ENCODE results near the gene FREM1. TPM values are rescaled to one million over a fixed set of nuclear protein-coding genes. Genes with fewer than 3 reads are reported as not detected.

Gene FREM1
- polyA plus RNA-seq, 1 of the 3 experiments (the other 2 are of a cell fraction) = 0.26 TPM

DNA sequence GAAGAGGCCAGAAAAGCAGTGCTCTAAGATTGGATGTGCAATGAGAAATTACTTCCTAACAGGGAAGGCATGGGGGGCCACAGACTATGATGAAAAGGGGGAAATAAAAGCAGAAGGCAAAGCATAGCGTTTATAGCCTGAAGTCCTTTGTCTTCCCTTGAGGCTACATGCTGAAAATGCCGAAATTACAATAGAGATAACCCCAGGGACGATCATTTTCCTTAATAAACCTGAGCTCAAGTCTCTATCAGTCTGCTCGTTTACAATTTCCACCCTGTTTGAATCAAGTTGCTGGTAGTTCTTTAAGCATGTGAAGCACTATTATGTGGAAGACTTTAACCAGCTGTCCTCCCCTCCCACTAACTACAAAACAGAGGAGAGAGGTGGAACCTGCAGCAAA is 60.4 kb downstream of the FREM1 start:
- TF ChIP-seq TEAD4 (IDR thresholded peaks at IDR 0.05; ENCODE audit: borderline replicate concordance, insufficient read depth) = no peak
- no peak for TF ChIP-seq RXRA (IDR thresholded peaks at IDR 0.05; ENCODE audit: borderline replicate concordance, low read depth)
- TF ChIP-seq, protein P1, sequence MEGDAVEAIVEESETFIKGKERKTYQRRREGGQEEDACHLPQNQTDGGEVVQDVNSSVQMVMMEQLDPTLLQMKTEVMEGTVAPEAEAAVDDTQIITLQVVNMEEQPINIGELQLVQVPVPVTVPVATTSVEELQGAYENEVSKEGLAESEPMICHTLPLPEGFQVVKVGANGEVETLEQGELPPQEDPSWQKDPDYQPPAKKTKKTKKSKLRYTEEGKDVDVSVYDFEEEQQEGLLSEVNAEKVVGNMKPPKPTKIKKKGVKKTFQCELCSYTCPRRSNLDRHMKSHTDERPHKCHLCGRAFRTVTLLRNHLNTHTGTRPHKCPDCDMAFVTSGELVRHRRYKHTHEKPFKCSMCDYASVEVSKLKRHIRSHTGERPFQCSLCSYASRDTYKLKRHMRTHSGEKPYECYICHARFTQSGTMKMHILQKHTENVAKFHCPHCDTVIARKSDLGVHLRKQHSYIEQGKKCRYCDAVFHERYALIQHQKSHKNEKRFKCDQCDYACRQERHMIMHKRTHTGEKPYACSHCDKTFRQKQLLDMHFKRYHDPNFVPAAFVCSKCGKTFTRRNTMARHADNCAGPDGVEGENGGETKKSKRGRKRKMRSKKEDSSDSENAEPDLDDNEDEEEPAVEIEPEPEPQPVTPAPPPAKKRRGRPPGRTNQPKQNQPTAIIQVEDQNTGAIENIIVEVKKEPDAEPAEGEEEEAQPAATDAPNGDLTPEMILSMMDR (IDR thresholded peaks at IDR 0.05) = no peak
- no peak for TF ChIP-seq RAD21 (IDR thresholded peaks at IDR 0.05; ENCODE audit: low read length)
- no peak for TF ChIP-seq MXI1 (IDR thresholded peaks at IDR 0.05; ENCODE audit: low read depth, low read length)
- TF ChIP-seq GABPA (IDR thresholded peaks at IDR 0.05; ENCODE audit: low read depth) = no peak
- no peak for TF ChIP-seq POLR2AphosphoS5 (IDR thresholded peaks at IDR 0.05; ENCODE audit: low read depth, low read length)
- TF ChIP-seq, protein P2, sequence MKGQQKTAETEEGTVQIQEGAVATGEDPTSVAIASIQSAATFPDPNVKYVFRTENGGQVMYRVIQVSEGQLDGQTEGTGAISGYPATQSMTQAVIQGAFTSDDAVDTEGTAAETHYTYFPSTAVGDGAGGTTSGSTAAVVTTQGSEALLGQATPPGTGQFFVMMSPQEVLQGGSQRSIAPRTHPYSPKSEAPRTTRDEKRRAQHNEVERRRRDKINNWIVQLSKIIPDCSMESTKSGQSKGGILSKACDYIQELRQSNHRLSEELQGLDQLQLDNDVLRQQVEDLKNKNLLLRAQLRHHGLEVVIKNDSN (IDR thresholded peaks at IDR 0.05; ENCODE audit: borderline replicate concordance, low read depth) = no peak
- no peak for TF ChIP-seq RFX5 (IDR thresholded peaks at IDR 0.05; ENCODE audit: low read length)
- TF ChIP-seq NRF1 (IDR thresholded peaks at IDR 0.05; ENCODE audit: low read depth, low read length) = no peak
- TF ChIP-seq ELF1 (IDR thresholded peaks at IDR 0.05) = no peak
- TF ChIP-seq MEF2A (IDR thresholded peaks at IDR 0.05; ENCODE audit: borderline replicate concordance, low read depth) = no peak
- no peak for TF ChIP-seq TCF12 (IDR thresholded peaks at IDR 0.05)
- TF ChIP-seq, protein P3, sequence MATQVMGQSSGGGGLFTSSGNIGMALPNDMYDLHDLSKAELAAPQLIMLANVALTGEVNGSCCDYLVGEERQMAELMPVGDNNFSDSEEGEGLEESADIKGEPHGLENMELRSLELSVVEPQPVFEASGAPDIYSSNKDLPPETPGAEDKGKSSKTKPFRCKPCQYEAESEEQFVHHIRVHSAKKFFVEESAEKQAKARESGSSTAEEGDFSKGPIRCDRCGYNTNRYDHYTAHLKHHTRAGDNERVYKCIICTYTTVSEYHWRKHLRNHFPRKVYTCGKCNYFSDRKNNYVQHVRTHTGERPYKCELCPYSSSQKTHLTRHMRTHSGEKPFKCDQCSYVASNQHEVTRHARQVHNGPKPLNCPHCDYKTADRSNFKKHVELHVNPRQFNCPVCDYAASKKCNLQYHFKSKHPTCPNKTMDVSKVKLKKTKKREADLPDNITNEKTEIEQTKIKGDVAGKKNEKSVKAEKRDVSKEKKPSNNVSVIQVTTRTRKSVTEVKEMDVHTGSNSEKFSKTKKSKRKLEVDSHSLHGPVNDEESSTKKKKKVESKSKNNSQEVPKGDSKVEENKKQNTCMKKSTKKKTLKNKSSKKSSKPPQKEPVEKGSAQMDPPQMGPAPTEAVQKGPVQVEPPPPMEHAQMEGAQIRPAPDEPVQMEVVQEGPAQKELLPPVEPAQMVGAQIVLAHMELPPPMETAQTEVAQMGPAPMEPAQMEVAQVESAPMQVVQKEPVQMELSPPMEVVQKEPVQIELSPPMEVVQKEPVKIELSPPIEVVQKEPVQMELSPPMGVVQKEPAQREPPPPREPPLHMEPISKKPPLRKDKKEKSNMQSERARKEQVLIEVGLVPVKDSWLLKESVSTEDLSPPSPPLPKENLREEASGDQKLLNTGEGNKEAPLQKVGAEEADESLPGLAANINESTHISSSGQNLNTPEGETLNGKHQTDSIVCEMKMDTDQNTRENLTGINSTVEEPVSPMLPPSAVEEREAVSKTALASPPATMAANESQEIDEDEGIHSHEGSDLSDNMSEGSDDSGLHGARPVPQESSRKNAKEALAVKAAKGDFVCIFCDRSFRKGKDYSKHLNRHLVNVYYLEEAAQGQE (IDR thresholded peaks at IDR 0.05; ENCODE audit: low read depth, low read length) = no peak
- TF ChIP-seq SIN3A (IDR thresholded peaks at IDR 0.05; ENCODE audit: borderline replicate concordance, low read depth, low read length) = no peak
- TF ChIP-seq, protein P4, sequence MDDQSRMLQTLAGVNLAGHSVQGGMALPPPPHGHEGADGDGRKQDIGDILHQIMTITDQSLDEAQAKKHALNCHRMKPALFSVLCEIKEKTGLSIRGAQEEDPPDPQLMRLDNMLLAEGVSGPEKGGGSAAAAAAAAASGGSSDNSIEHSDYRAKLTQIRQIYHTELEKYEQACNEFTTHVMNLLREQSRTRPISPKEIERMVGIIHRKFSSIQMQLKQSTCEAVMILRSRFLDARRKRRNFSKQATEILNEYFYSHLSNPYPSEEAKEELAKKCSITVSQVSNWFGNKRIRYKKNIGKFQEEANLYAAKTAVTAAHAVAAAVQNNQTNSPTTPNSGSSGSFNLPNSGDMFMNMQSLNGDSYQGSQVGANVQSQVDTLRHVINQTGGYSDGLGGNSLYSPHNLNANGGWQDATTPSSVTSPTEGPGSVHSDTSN (IDR thresholded peaks at IDR 0.05) = no peak
- no peak for TF ChIP-seq TAF1 (IDR thresholded peaks at IDR 0.05; ENCODE audit: borderline replicate concordance, low read depth, low read length)
- no peaks in the 10 kb centered on the region for H3K36me3 ChIP-seq (replicated peaks in 1 of 2; ENCODE audit: control insufficient read depth in 1 of 2, insufficient read depth in 2 of 2, low read length in 1 of 2)
- no peak for DNase-seq

More for the DNA sequence above, 60.4 kb downstream of the FREM1 start:
- Histone ChIP-seq H3F3A (replicated peaks; ENCODE audit: insufficient read depth) (no peaks in the 10 kb centered on the region), H3K27ac (ENCODE audit: low read depth in 2 of 2, low read length in 1 of 2) (no peak overlapping the region; a peak in 1 of 4 replicates), H4K20me1 (ENCODE audit: insufficient read depth) (no peaks in the 10 kb centered on the region), H3K27me3 (ENCODE audit: insufficient read depth) (0 out of 2 replicates have a peak, but pooled peaks cover 8% of the 10 kb centered on the region), H3K9me2 (no peaks in the 10 kb centered on the region), H3K79me2 (ENCODE audit: insufficient read depth) (no peaks in the 10 kb centered on the region), H2AFZ (ENCODE audit: low read depth) (no peak overlapping the region), H3K4me3 (ENCODE audit: low read depth in 2 of 2, low read length in 1 of 2) (no peak overlapping the region), H3K4me2 (no peak overlapping the region), H3K4me1 (ENCODE audit: control insufficient read depth in 1 of 2, insufficient read depth in 2 of 2, low read depth in 1 of 2, low read length in 1 of 2) (peaks cover 0 to 9% of the 10 kb centered on the region in 2 experiments; a peak in 1 of 4 replicates), H3K9me3 (no peaks in the 10 kb centered on the region), H3K9ac (no peak overlapping the region)
- WGBS (ENCODE audit: low lambda C conversion rate) = 34% methylated on average over 4 of the region's 4 CpGs
- POLR2A ChIA-PET = no interaction called here
- CTCF ChIA-PET = no interaction called here
